OCI-M1 (cell line): ENCODE measurements around the gene MTHFD1L.

Source experiments
- DNase-seq: peaks from one replicate; lab custom pipeline; 2025; lab: John Stamatoyannopoulos, UW

Gene MTHFD1L

GRCh38 chr6:150866147-150866990 lies 867 bp downstream of the MTHFD1L start:
- DNase-seq, result peak; percentile 91

- no peak for DNase-seq
Observed at GRCh38 chr6:150866991-150867501, 1.5 kb downstream of the MTHFD1L start.

- no peak for DNase-seq
Observed at GRCh38 chr6:150868759-150869158, 3.3 kb downstream of the MTHFD1L start.

GRCh38 chr6:150874179-150874578 lies 8.7 kb downstream of the MTHFD1L start:
- DNase-seq, result no peak

- DNase-seq, result no peak
Observed at GRCh38 chr6:150875841-150876240, 10.3 kb downstream of the MTHFD1L start.

GRCh38 chr6:150876598-150876997 lies 11.1 kb downstream of the MTHFD1L start:
- no peak for DNase-seq

- DNase-seq, result no peak
Observed at GRCh38 chr6:150877928-150878327, 12.4 kb downstream of the MTHFD1L start.

GRCh38 chr6:150878347-150879213 lies 13.1 kb downstream of the MTHFD1L start:
- no peak for DNase-seq

- DNase-seq, result no peak
Observed at GRCh38 chr6:150880336-150880735, 14.8 kb downstream of the MTHFD1L start.

GRCh38 chr6:150881911-150882481 lies 16.5 kb downstream of the MTHFD1L start:
- DNase-seq, result no peak

GRCh38 chr6:150883521-150883920 lies 18.0 kb downstream of the MTHFD1L start:
- DNase-seq, result no peak

- no peak for DNase-seq
Observed at GRCh38 chr6:150886155-150886554, 20.7 kb downstream of the MTHFD1L start.

GRCh38 chr6:150887978-150888563 lies 22.6 kb downstream of the MTHFD1L start:
- no peak for DNase-seq

GRCh38 chr6:150890346-150890745 lies 24.8 kb downstream of the MTHFD1L start:
- DNase-seq, result no peak

- DNase-seq, result peak; percentile 84
Observed at GRCh38 chr6:150891888-150892485, 26.5 kb downstream of the MTHFD1L start.

- no peak for DNase-seq
Observed at GRCh38 chr6:150894191-150894744, 28.8 kb downstream of the MTHFD1L start.

GRCh38 chr6:150894935-150895552 lies 29.5 kb downstream of the MTHFD1L start:
- no peak for DNase-seq

GRCh38 chr6:150895928-150896632 lies 30.6 kb downstream of the MTHFD1L start:
- DNase-seq, result peak; percentile 17

GRCh38 chr6:150897400-150897943 lies 32.0 kb downstream of the MTHFD1L start:
- no peak for DNase-seq
